Epithelial cell of proximal tubule (primary cell): ENCODE results near the gene SMIM23. TPM values are rescaled to one million over a fixed set of nuclear protein-coding genes. Genes with fewer than 3 reads are reported as not detected.
A peak's percentile ranks its signal among the peaks of the same experiment; 100 is the strongest.

Source experiments
- DNase-seq: peaks from one replicate; pipeline ENCODE4 v3.0.0-alpha.2; 2011; ENCODE audit warnings: low read depth
- H3K4me3 ChIP-seq: 2 replicates; pipeline ENCODE4 v1.5.1; 2011; ENCODE audit warnings: low read depth, mild to moderate bottlenecking, low read length
- total RNA-seq: library from RNA; depleted of rRNA; stranded (reverse); fragments of >200 nt; gene quantifications from 2 replicates; pipeline ENCODE4 v1.2.3, GENCODE V29; 2015
- TF ChIP-seq, protein P1 (sequence below): conservative IDR thresholded peaks from 2 replicates; pipeline ENCODE4 v1.5.1; 2012; ENCODE audit warnings: low read depth, mild to moderate bottlenecking, low read length

SMIM23 gene
- total RNA-seq, 1 donor from 2014 or later = not detected

DNA sequence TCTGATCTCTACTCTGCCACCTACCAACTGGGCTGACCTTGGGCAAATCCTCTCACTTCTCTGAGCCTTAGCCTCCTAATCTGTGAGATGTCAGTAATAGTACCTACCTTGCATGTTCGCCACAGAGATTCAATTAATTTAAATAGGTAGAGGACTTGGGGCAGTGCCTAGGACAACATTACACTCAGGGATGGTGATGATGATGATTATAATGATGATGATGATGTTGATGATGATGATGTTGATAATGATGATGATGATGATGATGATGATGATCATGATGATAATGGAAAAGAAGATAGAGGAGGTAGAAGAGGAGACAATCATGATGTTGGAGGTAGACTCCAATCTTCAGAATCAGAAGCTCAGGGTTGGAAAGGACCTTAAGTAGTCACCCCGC lies 40.7 kb upstream of the SMIM23 start:
- no peak overlapping the region for H3K4me3 ChIP-seq
- no peak for DNase-seq
- TF ChIP-seq, protein P1, sequence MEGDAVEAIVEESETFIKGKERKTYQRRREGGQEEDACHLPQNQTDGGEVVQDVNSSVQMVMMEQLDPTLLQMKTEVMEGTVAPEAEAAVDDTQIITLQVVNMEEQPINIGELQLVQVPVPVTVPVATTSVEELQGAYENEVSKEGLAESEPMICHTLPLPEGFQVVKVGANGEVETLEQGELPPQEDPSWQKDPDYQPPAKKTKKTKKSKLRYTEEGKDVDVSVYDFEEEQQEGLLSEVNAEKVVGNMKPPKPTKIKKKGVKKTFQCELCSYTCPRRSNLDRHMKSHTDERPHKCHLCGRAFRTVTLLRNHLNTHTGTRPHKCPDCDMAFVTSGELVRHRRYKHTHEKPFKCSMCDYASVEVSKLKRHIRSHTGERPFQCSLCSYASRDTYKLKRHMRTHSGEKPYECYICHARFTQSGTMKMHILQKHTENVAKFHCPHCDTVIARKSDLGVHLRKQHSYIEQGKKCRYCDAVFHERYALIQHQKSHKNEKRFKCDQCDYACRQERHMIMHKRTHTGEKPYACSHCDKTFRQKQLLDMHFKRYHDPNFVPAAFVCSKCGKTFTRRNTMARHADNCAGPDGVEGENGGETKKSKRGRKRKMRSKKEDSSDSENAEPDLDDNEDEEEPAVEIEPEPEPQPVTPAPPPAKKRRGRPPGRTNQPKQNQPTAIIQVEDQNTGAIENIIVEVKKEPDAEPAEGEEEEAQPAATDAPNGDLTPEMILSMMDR = no peak

DNA sequence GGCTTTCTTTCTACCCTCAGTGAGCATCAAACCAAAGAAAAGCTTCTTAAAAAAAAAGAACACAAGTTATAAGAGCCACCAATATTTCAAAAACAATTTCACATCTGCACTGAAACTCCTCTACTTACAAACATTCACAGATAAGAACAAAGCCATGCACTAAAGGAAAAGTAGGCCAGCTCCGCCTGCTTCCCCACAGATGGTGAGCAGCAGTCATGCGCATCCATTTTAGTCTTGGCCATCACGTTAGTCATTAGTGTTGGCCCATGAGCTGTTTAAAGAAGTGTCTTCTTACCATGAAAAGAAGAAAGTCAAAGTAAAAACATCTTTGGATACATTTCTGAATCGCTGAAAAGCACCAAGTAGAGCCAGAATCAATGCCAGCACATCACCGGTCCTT lies 40.0 kb upstream of the SMIM23 start:
- DNase-seq = peak; percentile 38
- TF ChIP-seq, protein P1 = no peak
- H3K4me3 ChIP-seq = no peak overlapping the region

DNA sequence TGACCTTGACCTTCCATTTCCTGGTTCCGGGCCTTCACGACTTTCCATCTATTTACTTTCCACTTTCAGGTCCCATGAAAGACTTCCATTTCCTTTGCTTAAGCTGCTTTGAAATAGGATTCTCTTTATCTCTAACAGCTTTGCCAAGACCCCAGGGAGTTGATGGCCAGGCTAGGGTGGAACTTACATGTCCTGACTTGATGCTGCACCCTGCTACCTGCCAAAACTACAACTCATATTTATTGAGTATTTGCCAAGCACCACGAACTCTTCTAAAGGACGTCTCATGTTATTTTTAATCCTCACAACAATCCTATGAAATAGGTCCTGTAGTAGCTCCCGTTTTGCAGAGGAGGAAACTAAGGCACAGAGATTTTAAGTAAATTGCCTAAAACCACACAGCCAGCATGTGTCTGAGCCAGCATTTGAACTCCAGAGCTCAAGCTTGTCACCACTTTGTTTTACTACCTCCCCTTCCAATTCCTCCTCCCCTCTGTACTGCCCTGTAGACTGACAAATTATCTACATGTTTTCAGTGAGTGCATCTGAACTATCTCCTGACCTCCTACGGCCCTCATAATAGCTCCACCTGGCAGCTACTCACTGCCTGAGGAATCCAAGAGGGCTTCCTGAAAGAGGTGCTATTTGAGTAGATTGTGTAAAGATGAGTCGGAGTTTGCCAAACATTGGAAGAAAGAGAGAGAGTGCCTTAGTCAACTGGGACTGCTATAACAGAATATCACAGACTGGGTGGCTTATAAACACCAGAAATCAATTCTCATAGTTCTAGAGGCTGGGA lies 38.4 kb upstream of the SMIM23 start:
- TF ChIP-seq, protein P1 = no peak
- no peak overlapping the region for H3K4me3 ChIP-seq
- no peak for DNase-seq

DNA sequence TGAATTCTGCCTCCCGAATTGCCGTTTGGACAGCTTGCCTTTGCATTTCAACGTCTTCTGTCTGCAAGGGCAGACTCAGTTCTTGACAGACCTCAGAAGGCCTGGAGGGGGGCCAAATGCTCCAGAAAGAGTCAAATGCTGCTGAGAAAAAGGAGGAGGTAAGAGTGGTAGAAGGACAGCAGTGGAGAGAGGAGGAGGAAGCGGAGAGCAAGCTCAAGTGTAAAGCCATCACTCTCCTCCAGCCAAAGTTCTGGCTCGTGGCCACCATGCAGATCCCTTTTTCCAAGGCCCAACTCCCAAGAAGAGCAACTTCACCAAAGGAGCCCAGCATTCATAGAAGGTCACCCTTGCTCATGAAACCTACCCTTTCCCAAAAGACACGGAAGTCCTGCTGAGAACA lies 36.9 kb upstream of the SMIM23 start:
- DNase-seq = no peak
- H3K4me3 ChIP-seq = no peak overlapping the region
- TF ChIP-seq, protein P1 = no peak

DNA sequence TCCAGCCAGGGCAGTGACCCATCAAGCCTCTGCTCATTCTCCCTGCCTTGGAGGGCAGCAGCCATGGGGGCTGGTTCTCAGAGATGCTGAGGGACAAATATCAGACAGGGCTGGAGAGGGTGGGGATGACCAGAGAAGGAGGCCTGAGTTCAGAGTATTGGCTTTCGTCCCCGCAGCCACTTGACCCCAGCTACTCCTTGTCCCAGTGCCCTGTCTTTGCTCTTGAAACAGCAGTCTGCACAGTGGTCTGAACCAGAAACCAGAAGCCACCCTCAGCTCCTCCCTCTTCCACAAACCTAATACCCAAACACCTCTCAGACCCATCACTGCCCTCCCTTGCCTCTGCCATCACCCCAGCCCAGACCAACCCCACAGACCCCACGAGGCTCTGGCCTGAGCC lies 36.3 kb upstream of the SMIM23 start:
- no peak overlapping the region for H3K4me3 ChIP-seq
- TF ChIP-seq, protein P1 = no peak
- no peak for DNase-seq

DNA sequence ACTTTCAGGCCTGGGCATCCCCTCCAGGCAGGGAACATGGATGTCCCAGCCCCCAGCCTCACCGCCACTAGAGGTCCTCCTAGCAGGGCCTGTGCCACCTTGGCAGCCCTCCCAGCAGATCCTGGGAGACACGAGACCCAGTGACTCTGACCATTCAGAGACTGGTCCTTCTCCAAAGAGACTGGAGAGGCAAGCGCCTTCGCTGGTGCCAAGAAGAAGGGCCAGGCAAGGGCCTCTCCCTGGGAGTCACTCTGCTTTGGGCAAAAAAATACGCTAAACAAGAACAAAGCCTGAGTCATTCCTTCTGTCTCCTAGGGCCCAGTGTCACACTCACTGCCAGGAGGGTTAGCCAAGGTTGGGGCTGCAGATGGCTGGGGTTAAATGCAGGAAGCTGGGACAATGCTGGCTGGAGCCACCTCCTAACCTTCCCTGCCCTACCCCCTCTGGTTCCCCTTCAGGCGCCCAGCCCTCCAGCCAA lies 35.3 kb upstream of the SMIM23 start:
- TF ChIP-seq, protein P1 = peak; percentile 14
- H3K4me3 ChIP-seq = no peak overlapping the region
- no peak for DNase-seq

DNA sequence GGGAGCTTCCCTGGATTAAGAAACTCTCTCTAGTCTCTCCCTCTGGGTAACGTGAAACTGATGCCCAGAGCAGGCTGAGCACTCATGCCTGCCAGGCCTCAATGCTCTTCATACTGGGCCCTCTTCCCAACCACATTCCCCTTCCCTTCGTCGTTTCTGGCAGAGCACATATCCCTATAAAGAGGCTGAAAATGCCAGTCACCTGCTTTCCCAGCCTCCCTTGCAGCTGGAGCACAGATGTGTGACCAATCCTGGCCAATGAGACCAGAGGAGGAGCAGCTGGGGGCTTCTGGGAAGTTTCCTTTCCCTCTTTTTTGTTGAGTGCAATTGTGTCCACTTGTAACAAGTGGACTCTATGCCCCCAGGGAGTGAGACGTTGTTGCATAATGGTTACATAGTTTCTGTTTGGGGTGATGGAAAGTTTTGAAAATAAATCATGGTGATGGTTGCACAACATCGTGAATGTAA lies 30.2 kb upstream of the SMIM23 start:
- DNase-seq = no peak
- no peak overlapping the region for H3K4me3 ChIP-seq
- TF ChIP-seq, protein P1 = no peak
